GM10847 (cell line): ENCODE data around the gene PLXNA4.

Experiments used
- POLR2A ChIP-seq: IDR thresholded peaks from 2 replicates; pipeline ENCODE4 v1.6.1; 2011; ENCODE audit not compliant: insufficient read length; ENCODE audit errors: extremely low read depth

PLXNA4 gene

GRCh38 chr7:132406039-132406438 is 170.2 kb downstream of the PLXNA4 start:
- no peak for TF ChIP-seq POLR2A

GRCh38 chr7:132404261-132404660 is 172.0 kb downstream of the PLXNA4 start:
- no peak for TF ChIP-seq POLR2A

GRCh38 chr7:132403465-132404110 is 172.7 kb downstream of the PLXNA4 start:
- no peak for TF ChIP-seq POLR2A

- no peak for TF ChIP-seq POLR2A
Measured at GRCh38 chr7:132402751-132403245, 173.5 kb downstream of the PLXNA4 start.

GRCh38 chr7:132402096-132402495 is 174.2 kb downstream of the PLXNA4 start:
- TF ChIP-seq POLR2A, result no peak

- TF ChIP-seq POLR2A, result no peak
Measured at GRCh38 chr7:132400561-132401142, 175.6 kb downstream of the PLXNA4 start.

GRCh38 chr7:132399367-132399766 is 176.9 kb downstream of the PLXNA4 start:
- no peak for TF ChIP-seq POLR2A

- no peak for TF ChIP-seq POLR2A
Measured at GRCh38 chr7:132398253-132398925, 177.9 kb downstream of the PLXNA4 start.

GRCh38 chr7:132397070-132397469 is 179.2 kb downstream of the PLXNA4 start:
- TF ChIP-seq POLR2A, result no peak

GRCh38 chr7:132395361-132395760 is 180.9 kb downstream of the PLXNA4 start:
- TF ChIP-seq POLR2A, result no peak

- no peak for TF ChIP-seq POLR2A
Measured at GRCh38 chr7:132394283-132395198, 181.7 kb downstream of the PLXNA4 start.

- TF ChIP-seq POLR2A, result no peak
Measured at GRCh38 chr7:132393789-132394261, 182.4 kb downstream of the PLXNA4 start.

- TF ChIP-seq POLR2A, result no peak
Measured at GRCh38 chr7:132392713-132393112, 183.6 kb downstream of the PLXNA4 start.

- no peak for TF ChIP-seq POLR2A
Measured at GRCh38 chr7:132390705-132391104, 185.6 kb downstream of the PLXNA4 start.

GRCh38 chr7:132388688-132389087 is 187.6 kb downstream of the PLXNA4 start:
- TF ChIP-seq POLR2A, result no peak
